K562 (cell line): ENCODE results near the gene CD4. TPM values are rescaled to one million over a fixed set of nuclear protein-coding genes. Genes with fewer than 3 reads are reported as not detected.

Experiments
- BCLAF1 ChIP-seq, 2 experiments: fragments of 450-650 bp in 1 of 2; IDR thresholded peaks; 2 replicates each; pipeline ENCODE4 v1.6.1; 2011 to 2017; ENCODE audit warnings: low read depth in 2 of 2, antibody characterized with exemption in 1 of 2, borderline replicate concordance in 1 of 2, low read length in 1 of 2, mild to moderate bottlenecking in 1 of 2, mixed read lengths in 1 of 2; ENCODE audit not compliant: control insufficient read depth in 1 of 2
- ELK1 ChIP-seq: sonication (generic); formaldehyde crosslinking; IDR thresholded peaks from 2 replicates; pipeline ENCODE4 v1.8.1; 2022; ENCODE audit warnings: missing genetic modification reagents
- GATA2 ChIP-seq: sonication (generic); formaldehyde crosslinking; IDR thresholded peaks from 2 replicates; pipeline ENCODE4 v1.4.0; 2020; ENCODE audit warnings: mild to moderate bottlenecking, missing genetic modification reagents
- GTF3C2 ChIP-seq: IDR thresholded peaks from 3 replicates; pipeline ENCODE4 v1.6.1; 2011; ENCODE audit warnings: borderline replicate concordance, mild to moderate bottlenecking, moderate library complexity; ENCODE audit not compliant: insufficient read length; ENCODE audit errors: extremely low read depth
- HLTF ChIP-seq: fragments of 450-650 bp; IDR thresholded peaks from 2 replicates; pipeline ENCODE4 v1.6.1; 2016
- ID3 ChIP-seq, 2 experiments: fragments of 250-450 bp in 1 of 2; fragments of 450-650 bp in 1 of 2; sonication (Bioruptor Pico) in 1 of 2; IDR thresholded peaks; 2 replicates each; pipeline versions ENCODE4 v1.6.1 to v1.8.0; 2016 to 2021; ENCODE audit warnings: mild to moderate bottlenecking in 2 of 2, moderate library complexity in 2 of 2, missing compliant biosample characterization in 1 of 2, missing genetic modification characterization in 1 of 2
- L3MBTL2 ChIP-seq: fragments of 450-650 bp; IDR thresholded peaks from 2 replicates; pipeline ENCODE4 v1.6.1; 2016; ENCODE audit warnings: mild to moderate bottlenecking, moderate library complexity
- NFATC3 ChIP-seq: fragments of 450-650 bp; IDR thresholded peaks from 2 replicates; pipeline ENCODE4 v1.6.1; 2017; ENCODE audit warnings: mild to moderate bottlenecking
- NKRF ChIP-seq: fragments of 450-650 bp; IDR thresholded peaks from 2 replicates; pipeline ENCODE4 v1.6.1; 2016; ENCODE audit warnings: borderline replicate concordance
- PTBP1 ChIP-seq: fragments of 200-400 bp; formaldehyde crosslinking; IDR thresholded peaks from 2 replicates; pipeline ENCODE4 v1.6.1; 2017; ENCODE audit warnings: low read depth, low read length
- TFAP4 ChIP-seq: sonication (generic); formaldehyde crosslinking; IDR thresholded peaks from 2 replicates; pipeline ENCODE4 v1.8.0; 2022; ENCODE audit warnings: missing genetic modification reagents, mild to moderate bottlenecking, moderate library complexity, borderline replicate concordance
- XRCC5 ChIP-seq: fragments of 200-400 bp; formaldehyde crosslinking; IDR thresholded peaks from 2 replicates; pipeline ENCODE4 v1.6.1; 2017; ENCODE audit warnings: low read depth, mild to moderate bottlenecking, low read length
- ZC3H4 ChIP-seq: sonication (generic); formaldehyde crosslinking; IDR thresholded peaks from 2 replicates; pipeline ENCODE4 v1.9.0; 2021; ENCODE audit warnings: missing genetic modification reagents, borderline replicate concordance
- ZNF589 ChIP-seq: fragments of 200-800 bp; sonication (Bioruptor generic); IDR thresholded peaks from 2 replicates; pipeline ENCODE4 v1.6.1; 2016; ENCODE audit warnings: low read depth, missing genetic modification characterization, missing compliant biosample characterization
- ZNF830 ChIP-seq: fragments of 250-450 bp; sonication (Bioruptor Pico); IDR thresholded peaks from 2 replicates; pipeline ENCODE4 v1.5.0; 2021; ENCODE audit warnings: mild to moderate bottlenecking
- polyA plus RNA-seq, 8 experiments: library from polyadenylated mRNA; depleted of rRNA in 4 of 8; stranded (reverse) in 5 of 8; unstranded in 3 of 8; fragments of >200 nt; fragmentation: Nextera tagmentation in 2 of 8; fragmentation: Illumina TruSeq in 1 of 8; extraction: Ambion mirVana in 2 of 8; extraction: Trizol in 1 of 8; gene quantifications; 2 replicates each; pipeline versions ENCODE4 v1.2.1 to v1.2.3, GENCODE V29; 2011 to 2014; ENCODE audit warnings: inconsistent platforms in 1 of 8, missing spikeins in 1 of 8
- total RNA-seq, 7 experiments: library from RNA; depleted of rRNA in 6 of 7; stranded (reverse); fragments of >200 nt in 6 of 7; fragmentation: Illumina TruSeq in 2 of 7; extraction: Trizol in 2 of 7; gene quantifications; 2 replicates each; pipeline versions ENCODE4 v1.2.1 to v1.2.3, GENCODE V29; 2011 to 2021; ENCODE audit warnings: low replicate concordance in 1 of 7

Gene CD4
- total and polyA plus RNA-seq, 9 of the 15 experiments (the other 6 are each of a cell fraction or from before 2014, with no cell fraction given) = 0.06 to 0.27 (median 0.09) TPM; not detected in 5

- no peak for TF ChIP-seq GTF3C2
- no peak for TF ChIP-seq ZNF589 (CRISPR knock-in tag)
- TF ChIP-seq ID3 (CRISPR knock-in tag; IDR thresholded peaks at IDR 0.05) = no peak
- no peak for TF ChIP-seq ID3 (tag; IDR thresholded peaks at IDR 0.05)
- 0 out of 2 replicates have a peak, but pooled peaks have one; percentile 2 for TF ChIP-seq TFAP4 (CRISPR knock-in tag)
- no peak for TF ChIP-seq ELK1 (CRISPR knock-in tag)
- TF ChIP-seq NFATC3 = no peak
- peak; percentile 75; the same call in 1 of the 2 replicates for TF ChIP-seq PTBP1
- no peak for TF ChIP-seq ZNF830 (CRISPR knock-in tag)
- no peak for TF ChIP-seq NKRF
- no peak for TF ChIP-seq XRCC5
- TF ChIP-seq GATA2 (CRISPR knock-in tag) = peak; percentile 51; the same call in 1 of the 2 replicates
- peak; percentile 98 for TF ChIP-seq ZC3H4 (CRISPR knock-in tag)
- TF ChIP-seq HLTF = no peak
- no peak for TF ChIP-seq L3MBTL2
- no peak for TF ChIP-seq BCLAF1 (IDR thresholded peaks at IDR 0.05; ENCODE audit: borderline replicate concordance in 1 of 2, control insufficient read depth in 1 of 2, low read depth in 2 of 2, low read length in 1 of 2)
Observed at GRCh38 chr12:6868211-6869048, 79.1 kb downstream of the CD4 start (continued).
